SK-N-DZ (cell line): ENCODE results near the gene ZNF429. TPM values are rescaled to one million over a fixed set of nuclear protein-coding genes. Genes with fewer than 3 reads are reported as not detected.
"Not testable (repeated sequence)": the region's sequence is repeated elsewhere in the genome, so short reads cannot be mapped to it uniquely, and the experiment has no call there.

Source experiments
- DNase-seq: peaks from one replicate; pipeline ENCODE4 v3.0.0-alpha.2; 2015; ENCODE audit warnings: low spot score
- polyA plus RNA-seq, 2 experiments: library from polyadenylated mRNA; depleted of rRNA; stranded (reverse); fragments of >200 nt; gene quantifications; 2 replicates each; pipeline ENCODE4 v1.2.3, GENCODE V29; 2014

The ZNF429 gene
- polyA plus RNA-seq (2014; cell fraction: cytosol; rRNA removed) = 9.8 and 13.1 TPM in 2 replicates
- 4.8 and 6.4 TPM in 2 replicates for polyA plus RNA-seq (2014; cell fraction: nucleus; rRNA removed)

DNA sequence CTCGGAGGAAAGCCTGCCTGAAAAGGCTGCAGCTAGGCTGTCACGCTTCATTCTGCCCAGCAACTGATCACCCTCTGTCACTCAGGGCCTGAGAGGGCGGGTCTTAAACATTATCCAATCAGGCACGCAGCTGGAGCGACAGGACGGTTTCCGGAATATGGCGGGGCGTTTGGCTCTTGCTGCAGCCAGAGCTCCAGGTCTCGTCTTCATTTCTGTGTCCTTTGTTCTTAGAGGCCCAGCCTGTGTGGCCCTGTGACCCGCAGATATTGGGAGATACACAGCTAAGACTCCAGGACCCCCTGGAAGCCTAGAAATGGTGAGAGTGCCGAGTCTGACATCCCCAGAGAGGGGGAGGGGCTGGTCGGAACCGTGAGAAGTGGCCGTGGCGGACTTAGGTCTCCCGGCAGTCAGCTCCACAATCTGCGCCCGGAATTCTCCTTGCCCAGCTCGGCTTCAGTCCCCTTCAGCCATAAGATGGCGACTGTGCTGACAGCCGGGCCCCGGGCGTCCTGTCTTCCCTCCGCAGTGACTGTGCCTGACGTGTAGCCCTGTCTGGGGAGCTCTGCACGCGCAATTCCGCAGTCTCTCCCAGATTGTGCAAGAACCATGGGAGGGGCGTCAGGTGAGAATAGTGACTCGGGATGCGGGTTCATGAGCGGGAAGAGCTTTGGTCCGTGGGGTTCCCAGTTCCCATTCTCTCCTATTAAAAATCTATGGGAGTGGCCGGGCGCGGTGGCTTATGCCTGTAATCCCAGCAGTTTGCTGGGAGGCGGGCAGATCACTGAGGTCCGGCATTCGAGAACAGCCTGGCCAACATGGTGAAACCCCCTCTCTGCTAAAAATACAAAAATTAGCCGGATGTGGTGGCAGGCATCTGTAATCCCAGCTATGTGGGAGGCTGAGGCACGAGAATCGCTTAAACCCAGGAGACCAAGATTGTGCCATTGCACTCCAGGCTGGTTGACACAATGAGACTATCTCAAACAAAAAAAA is at the start of gene ZNF429:
Gene ZNF429, plus strand, starts transcription at position 144 of the 993 bp plus-strand sequence. Its CDS starts 170 bp downstream, at position 314.
- peak; percentile 95 for DNase-seq

DNA sequence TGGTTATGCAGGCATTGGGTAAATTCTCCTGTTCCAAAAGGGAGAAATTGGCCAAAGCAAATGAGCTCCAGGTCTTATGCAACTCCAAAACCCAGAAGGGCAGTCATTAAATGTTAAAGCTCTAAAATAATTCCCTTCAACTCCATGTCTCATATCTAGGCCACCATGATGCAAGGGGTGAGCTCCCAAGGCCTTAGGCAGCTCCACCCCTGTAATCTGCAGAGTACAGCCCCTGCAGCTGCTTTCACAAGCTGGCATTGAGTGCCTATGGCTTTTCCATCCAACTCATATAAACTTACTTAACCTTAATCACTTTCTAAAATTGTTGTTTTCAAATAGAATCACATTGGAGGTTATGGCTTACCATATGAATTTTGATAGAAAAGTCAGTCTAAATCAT is 44.7 kb upstream of the ZNF429 start:
- no peak for DNase-seq

DNA sequence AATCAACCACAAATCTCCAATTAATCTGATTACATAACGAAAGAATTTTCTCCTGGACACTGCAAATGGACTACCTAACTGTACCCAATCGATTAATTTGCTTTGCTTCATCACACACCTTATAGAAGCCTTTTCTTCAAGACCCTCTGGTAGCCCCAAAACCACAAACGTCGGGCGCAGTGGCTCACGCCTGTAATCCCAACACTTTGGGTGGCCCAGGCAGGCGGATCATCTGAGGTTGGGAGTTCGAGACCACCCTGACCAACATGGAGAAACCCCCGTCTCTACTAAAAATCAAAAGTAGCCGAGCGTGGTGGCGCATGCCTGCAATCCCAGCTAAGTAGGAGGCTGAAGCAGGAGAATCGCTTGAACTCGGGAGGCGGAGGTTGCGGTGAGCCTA is 42.9 kb upstream of the ZNF429 start:
- no peak for DNase-seq

DNA sequence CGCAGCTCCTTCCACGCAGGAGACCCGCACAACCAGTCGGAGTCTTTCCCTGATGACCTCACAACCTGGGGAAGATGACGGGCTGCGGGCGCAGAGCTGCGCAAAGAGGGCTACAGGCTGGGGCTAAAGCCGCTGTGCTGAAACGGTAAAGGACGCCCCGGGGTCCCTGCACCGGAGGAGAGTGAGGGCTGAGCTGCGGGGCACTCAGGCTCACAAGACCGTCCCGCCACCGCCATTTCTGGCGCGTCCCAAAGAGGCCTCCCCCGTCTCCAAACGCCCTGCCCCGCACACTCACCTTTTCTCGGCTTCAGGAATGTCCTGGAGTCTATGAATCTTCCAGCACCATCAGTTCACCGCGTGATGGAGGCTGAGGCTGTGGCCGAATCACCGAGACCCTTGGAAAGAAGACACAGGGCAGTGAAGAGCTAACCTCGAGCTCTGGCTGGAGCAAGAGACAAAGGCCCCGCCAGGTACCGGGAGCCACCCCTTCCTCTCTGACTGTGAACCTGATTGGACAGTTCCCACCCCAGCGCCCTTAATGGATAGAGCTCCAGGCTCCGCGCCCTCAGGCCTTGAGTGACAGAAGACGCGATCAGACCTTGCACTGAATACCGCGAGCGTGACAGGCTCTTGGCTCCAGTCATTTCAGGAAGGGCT is 41.8 kb upstream of the ZNF429 start:
- DNase-seq = peak; percentile 80

DNA sequence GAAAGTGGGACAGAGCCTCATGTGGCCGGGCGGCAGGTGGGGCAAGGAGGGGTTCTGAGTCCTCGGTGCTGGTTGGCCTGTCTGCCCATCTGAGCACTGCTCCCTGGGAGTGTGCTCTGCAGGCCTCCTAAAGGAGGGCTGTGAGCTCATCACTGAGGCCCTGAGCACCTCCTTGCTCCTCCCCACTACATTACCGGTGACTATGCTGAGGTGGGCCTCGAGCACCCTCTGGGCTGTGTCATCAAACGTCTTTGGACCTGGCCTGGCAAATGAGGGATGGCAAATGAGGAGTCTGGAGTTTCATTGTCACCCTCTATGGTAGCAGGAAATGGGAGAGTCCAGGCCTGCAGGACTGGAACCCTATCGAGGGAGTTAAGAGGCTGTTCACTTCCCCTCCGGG is 38.8 kb upstream of the ZNF429 start:
- DNase-seq = no peak

DNA sequence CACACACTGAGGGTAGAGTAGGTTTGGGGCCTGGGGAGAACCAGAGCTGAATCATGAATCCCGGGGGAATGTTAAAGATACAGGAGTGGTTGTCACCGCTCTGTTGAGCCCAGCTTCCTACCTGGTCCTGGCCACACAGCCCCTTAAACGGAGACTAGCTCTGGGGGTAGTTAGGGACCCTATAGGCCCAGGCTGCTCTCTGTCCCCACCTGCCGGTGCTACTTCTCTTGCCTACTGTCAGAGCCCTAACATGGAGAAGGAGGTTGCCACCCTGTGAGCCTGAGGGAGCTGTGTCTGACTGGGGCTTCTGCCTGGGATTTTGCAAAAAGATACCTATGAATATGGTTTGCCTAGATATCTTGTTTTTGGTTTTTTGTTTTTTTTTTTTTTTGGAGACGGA is 36.6 kb upstream of the ZNF429 start:
- DNase-seq = no peak

DNA sequence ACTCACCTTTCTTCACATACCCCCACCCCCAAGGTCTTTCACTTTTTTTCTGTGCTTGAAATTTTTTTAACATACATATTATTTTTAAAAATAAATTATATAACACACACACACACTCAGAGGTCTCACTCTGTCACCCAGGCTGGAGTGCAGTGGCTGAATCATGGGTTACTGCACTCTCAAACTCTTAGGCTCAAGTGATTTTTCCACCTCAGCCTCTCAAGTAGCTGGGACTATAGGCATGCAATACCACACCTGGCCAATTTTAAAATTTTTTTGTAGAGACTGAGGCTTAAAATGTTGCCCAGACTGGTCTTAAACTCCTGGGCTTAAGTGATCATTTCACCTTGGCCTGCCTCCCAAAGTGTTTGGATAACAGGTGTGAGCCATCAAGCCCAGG is 32.9 kb upstream of the ZNF429 start:
- DNase-seq = no peak

DNA sequence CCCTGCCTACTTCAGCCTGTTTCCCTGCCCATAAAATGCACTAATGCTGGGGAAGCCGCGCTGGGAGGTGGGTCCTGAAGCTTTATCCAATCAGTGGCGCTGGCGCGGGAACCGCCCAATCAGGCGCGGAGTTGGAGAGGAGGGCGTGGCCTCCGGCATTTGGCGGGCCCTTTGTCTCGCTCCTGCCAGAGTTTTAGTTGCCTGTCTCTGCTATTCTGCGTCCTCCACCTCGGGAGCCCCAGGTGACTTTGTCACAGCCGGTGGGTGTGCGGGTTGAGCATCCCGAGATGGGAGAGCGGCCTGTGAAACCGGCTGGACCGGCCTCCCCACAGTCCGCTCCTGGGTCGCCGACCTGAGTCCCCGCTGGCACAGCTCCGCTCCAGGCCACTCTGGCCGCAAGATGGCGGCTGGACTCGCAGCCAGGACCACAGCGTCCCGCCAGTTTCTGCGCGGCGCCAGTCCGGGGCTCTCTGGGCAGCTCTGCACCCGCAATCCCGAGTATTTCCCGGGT is 30.7 kb upstream of the ZNF429 start:
- DNase-seq = no peak

DNA sequence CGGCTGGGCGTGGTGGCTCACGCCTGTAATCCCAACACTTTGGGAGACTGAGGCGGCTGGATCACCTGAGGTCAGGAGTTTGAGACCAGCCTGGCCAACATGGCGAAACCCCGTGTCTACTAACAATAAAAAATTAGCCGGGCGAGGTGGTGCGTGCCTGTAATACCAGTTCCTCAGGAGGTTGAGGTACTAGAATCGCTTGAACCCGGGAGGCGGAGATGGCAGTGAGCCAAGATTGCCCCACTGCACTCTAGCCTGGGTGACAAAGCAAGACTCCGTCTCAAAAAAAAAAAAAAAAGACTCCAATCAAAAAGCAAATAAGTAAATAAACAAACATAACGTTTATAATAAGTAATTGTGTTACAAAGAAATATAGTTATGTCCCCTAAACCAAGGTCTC is 23.0 kb upstream of the ZNF429 start:
- DNase-seq = not testable (repeated sequence)

DNA sequence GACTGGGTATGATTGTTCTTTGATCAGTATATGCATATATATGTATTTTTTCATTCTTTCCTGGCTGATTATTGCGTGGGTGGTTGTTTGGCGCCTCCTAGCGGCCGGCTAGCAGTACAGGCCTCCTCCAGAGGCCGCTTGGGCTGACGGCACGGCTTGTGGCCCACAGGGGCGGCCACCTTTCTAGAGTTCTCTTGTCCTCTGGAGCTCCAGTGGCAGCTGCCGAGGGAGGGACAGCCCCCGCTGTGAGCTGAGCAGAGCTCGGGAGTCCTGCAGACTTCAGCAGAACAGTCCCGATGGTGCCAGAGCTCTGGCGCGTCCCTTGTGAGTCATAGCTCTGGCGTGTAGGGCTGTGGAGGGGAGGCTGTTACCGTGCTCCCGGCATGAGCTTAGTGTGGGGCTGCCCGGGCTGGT is 22.5 kb upstream of the ZNF429 start:
- DNase-seq = no peak

DNA sequence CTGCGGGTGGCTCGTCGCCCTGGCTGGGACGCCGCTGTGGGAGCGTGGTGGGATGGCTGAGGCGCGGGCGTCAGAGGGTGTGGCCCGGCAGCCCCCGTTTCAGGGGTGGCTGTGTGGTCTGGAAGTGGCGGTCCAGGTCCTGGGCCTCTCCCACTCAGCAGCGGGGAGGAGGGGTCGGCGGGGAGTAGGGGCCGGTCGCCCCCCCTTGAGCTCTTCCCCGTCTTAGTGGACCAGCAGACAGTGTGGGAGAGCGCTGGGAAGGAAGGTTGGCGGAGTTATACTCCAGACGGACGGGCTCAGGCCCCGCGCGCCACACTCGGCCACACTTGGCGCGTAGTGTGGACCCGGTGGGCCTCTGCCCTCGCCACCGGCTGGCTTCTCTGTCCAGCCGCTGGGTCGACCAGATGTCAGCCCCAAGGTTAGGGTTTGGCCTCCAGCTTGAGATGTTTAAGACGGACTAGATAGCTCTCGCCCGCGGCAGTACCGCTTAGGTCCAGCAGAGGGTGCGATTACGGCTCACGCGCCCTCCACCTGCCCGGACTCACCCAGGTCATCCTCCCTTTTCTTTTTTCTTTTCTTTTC is 21.7 kb upstream of the ZNF429 start:
- no peak for DNase-seq

DNA sequence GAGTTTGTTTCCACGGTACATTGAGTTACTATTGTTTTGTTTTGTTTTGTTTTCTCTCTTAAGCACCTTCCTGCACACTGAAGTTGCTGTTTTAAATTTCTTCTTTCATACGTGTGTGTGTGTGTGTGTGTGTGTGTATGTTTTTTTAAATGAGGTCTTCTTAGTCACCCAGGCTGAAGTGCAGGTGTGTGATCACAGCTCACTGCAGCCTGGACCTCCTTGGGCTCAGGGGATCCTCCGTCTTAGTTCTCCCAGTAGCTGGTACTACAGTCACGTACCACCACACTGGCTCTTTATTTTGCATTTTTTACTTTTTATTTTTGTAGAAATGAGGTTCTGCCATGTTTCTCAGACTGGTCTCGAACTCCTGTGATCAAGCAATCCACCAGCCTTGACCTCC is 20.8 kb upstream of the ZNF429 start:
- DNase-seq = no peak

DNA sequence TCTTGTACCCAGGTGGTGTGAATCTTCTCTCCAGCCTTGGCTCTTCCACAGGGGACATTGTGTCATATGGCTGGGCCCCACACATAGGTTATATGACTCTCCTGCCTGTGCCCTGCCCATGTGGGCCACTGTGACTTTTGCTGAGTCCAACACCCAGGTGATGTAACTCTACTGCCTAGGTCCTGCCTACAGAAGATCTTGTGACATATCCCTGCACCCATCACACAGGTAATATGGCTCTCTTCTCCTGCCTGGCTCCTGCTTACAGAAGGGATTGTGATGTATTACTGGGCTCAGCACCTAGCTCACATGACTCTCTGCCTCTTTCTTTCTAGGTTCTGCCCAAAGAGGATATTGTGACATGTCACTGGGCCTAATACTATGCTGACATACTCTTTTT is 19.5 kb upstream of the ZNF429 start:
- DNase-seq = no peak

DNA sequence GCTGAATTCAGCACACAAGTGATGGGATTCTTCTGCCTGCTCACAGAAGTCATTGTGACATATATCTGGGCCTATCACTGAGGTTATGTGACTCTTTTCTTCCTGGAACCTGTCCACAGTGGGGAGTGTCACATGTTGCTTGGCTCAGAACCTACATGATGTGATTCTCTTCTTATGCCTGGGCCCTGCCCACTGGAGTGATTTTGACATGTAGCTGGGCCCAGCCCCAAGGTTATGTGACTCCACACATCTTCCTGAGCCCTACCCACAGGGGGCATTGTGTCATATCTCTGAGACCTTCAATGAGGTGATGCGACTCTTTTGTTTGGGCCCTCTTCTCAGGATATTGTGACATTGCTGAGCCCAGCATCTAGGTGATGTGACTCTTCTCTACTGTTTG is 17.4 kb upstream of the ZNF429 start:
- no peak for DNase-seq

DNA sequence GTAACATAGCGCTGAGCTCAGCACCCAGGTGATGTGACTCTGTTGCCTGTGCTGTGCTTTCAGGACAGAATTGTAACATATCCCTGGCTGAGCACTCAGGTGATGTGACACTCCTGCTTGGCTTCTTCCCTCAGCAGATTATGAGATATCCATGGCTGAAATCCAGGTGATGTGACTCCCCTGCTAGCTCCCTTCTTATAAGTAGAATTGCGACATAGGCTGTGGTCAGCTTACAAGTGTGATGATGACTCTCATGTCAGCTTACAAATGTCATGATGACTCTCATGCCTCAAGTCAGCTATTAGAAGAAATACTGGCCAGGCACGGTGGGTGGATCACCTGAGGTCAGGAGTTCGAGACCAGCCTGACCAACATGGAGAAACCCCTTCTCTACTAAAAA is 14.3 kb upstream of the ZNF429 start:
- no peak for DNase-seq

DNA sequence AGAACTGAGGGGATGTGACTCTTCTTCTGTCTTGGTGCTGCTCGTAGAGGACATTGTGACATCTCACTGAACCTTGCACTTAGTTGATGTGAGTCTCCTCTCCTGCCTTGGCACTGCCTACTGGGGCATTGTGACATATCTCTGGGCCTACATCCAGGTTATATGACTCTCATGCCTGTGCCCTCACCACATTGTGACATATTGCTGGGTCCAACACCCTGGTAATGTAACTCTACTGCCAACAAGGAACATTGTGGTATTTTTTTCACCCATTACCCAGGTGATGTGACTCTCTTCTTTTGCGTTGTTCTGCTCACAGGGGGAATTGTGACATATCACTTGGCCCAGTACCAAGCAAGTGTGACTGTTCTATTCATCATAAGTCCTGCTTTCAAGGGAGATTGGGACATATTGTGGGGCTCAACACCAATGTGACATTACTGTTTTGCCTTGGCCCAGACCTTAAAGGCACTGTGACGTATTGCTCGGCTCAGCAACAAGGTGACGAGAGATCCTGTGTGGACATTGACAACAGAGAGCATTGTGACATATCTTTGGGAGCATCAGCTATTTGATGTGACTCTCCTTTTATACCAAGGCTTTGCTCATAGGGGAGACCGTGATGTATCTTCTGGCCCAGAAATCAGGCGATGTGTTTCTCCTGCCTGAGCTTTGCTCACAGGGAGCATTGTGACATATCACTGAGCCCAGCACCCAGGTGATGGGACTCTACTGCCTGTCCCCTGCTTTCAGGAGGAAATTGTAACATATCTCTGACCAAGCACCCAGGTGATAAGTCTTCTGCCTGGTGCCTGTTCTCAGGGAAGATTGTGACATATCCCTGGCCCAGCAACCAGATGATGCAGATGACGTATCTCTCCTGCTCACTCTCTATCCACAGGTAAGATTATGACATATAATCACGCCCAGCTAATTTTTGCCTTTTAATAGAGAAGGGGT is 12.2 kb upstream of the ZNF429 start:
- no peak for DNase-seq

DNA sequence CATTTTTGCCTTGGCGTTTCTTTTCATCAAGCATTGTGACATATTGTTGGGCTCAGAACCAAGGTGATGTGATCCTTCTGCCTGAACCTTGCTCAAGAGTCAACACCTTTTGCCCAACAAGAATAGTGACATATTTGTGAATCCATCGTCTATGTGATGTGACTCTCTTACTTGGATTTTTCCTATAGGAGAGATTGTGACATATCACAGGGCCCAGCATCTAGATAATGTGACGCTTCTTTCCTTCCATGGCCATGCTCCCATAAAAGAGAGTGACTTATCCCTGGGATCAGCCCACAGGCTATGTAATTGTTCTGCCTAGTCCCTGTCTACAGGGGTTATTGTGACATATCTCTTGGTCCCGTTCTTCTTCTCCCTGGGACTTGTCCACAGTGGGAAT is 8.5 kb upstream of the ZNF429 start:
- DNase-seq = no peak

DNA sequence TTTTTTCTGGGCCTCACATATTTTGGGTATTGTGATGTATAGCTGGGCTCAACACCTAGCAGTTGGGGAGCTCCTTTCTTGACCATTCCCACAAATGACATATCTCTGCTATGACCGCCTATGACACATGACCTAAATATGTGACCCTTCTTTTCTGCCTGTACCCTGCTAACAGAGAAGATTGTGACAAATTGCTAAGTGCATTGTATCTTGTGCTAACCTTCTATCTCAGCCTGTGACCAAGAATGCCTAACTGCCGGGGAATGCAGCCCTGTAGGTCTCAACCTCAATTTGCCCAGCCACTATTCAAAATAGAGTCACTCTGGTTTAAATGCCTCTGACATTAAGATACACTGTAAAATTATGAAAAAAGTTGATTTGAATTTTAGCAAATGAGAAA is 6.8 kb upstream of the ZNF429 start:
- DNase-seq = no peak

DNA sequence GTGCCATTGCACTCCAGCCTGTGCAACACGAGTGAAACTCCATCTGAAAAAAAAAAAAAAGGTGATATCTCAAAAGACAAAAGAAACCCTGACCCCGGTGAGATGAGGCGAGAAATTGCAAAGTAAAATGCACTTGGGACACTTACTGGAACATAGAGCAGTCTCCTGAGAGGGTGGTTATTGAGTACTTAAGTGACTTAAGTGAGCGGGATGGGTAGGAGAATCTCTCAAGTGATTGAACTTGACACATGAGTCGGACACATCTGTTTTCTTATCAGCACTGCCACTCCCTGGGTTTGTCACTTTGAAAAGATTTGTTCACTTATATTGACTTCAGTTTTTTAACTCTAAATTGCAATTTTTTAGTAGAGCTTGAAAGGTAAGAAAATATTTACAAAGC is 2.8 kb downstream of the ZNF429 start:
- peak; percentile 53 for DNase-seq

DNA sequence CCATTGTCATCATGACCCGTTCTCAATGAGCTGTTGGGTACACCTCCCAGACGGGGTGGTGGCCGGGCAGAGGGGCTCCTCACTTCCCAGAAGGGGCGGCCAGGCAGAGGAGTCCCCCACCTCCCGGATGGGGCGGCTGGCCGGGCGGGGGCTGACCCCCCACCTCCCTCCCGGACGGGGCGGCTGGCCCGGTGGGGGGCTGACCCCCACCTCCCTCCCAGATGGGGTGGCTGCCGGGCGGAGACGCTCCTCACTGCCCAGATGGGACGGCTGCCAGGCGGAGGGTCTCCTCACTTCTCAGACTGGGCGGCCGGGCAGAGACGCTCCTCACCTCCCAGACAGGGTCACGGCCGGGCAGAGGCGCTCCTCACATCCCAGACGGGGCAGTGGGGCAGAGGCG is 5.7 kb downstream of the ZNF429 start:
- DNase-seq = not testable (repeated sequence)

DNA sequence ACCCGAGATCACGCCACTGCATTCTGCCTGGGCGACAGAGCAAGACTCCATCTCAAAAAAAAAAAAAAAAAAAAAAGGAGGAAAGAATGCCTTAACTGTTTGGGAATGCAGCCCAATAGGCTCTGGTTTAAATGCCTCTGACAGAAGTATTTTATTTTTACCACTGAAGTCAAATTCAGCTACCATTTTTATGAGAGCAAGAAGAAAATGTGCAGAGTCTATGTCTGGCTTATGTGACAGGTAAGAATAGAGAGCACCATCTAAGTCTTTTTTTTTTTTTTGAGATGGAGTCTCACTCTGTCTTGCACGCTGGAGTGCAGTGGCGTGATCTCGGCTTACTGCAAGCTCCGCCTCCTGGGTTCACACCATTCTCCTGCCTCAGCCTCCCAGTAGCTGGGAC is 7.2 kb downstream of the ZNF429 start:
- DNase-seq = not testable (repeated sequence)
